ENCODE results near the gene TNIK.

The TNIK gene

GRCh38 chr3:171470714-171471227, 10.6 kb upstream of the TNIK start:
- in situ Hi-C loops (cut with MboI; ENCODE audit: low sequenced_read_pairs): no loop called here

- in situ Hi-C loops (cut with MboI; ENCODE audit: low sequenced_read_pairs): no loop called here
Observed at GRCh38 chr3:171469376-171469775, 9.2 kb upstream of the TNIK start.

- in situ Hi-C loops (cut with MboI; ENCODE audit: low sequenced_read_pairs): no loop called here
Observed at GRCh38 chr3:171468296-171468906, 8.2 kb upstream of the TNIK start.

GRCh38 chr3:171465763-171466162, 5.6 kb upstream of the TNIK start:
- in situ Hi-C loops (cut with MboI; ENCODE audit: low sequenced_read_pairs): no loop called here

- in situ Hi-C loops (cut with MboI; ENCODE audit: low sequenced_read_pairs): no loop called here
Observed at GRCh38 chr3:171464462-171464861, 4.3 kb upstream of the TNIK start.

- in situ Hi-C loops (cut with MboI; ENCODE audit: low sequenced_read_pairs): no loop called here
Observed at GRCh38 chr3:171462224-171462623, 2.0 kb upstream of the TNIK start.

GRCh38 chr3:171461525-171461917, 1.3 kb upstream of the TNIK start:
- in situ Hi-C loops (cut with MboI; ENCODE audit: low sequenced_read_pairs): no loop called here

GRCh38 chr3:171460725-171461524, 720 bp upstream of the TNIK start:
- in situ Hi-C loops (cut with MboI; ENCODE audit: low sequenced_read_pairs): no loop called here

- in situ Hi-C loops (cut with MboI; ENCODE audit: low sequenced_read_pairs): no loop called here
Observed at GRCh38 chr3:171459137-171459941, 866 bp downstream of the TNIK start.

- in situ Hi-C loops (cut with MboI; ENCODE audit: low sequenced_read_pairs): no loop called here
Observed at GRCh38 chr3:171458864-171459136, 1.4 kb downstream of the TNIK start.

- in situ Hi-C loops (cut with MboI; ENCODE audit: low sequenced_read_pairs): no loop called here
Observed at GRCh38 chr3:171458071-171458863, 1.9 kb downstream of the TNIK start.

GRCh38 chr3:171457607-171458061, 2.6 kb downstream of the TNIK start:
- in situ Hi-C loops (cut with MboI; ENCODE audit: low sequenced_read_pairs): no loop called here

GRCh38 chr3:171456765-171457606, 3.2 kb downstream of the TNIK start:
- in situ Hi-C loops (cut with MboI; ENCODE audit: low sequenced_read_pairs): no loop called here

- in situ Hi-C loops (cut with MboI; ENCODE audit: low sequenced_read_pairs): no loop called here
Observed at GRCh38 chr3:171455603-171456550, 4.3 kb downstream of the TNIK start.

- in situ Hi-C loops (cut with MboI; ENCODE audit: low sequenced_read_pairs): no loop called here
Observed at GRCh38 chr3:171454041-171454440, 6.2 kb downstream of the TNIK start.

GRCh38 chr3:171453180-171453886, 6.9 kb downstream of the TNIK start:
- in situ Hi-C loops (cut with MboI; ENCODE audit: low sequenced_read_pairs): no loop called here

GRCh38 chr3:171452328-171452727, 7.9 kb downstream of the TNIK start:
- in situ Hi-C loops (cut with MboI; ENCODE audit: low sequenced_read_pairs): no loop called here

GRCh38 chr3:171451915-171452314, 8.3 kb downstream of the TNIK start:
- in situ Hi-C loops (cut with MboI; ENCODE audit: low sequenced_read_pairs): no loop called here

All from hTERT RPE-1 (cell line).